ENCODE data around the gene INSRR. TPM values are rescaled to one million over a fixed set of nuclear protein-coding genes. Genes with fewer than 3 reads are reported as not detected.

INSRR gene
- total RNA-seq, 1 experiment from 2014 or later, result not detected

DNA sequence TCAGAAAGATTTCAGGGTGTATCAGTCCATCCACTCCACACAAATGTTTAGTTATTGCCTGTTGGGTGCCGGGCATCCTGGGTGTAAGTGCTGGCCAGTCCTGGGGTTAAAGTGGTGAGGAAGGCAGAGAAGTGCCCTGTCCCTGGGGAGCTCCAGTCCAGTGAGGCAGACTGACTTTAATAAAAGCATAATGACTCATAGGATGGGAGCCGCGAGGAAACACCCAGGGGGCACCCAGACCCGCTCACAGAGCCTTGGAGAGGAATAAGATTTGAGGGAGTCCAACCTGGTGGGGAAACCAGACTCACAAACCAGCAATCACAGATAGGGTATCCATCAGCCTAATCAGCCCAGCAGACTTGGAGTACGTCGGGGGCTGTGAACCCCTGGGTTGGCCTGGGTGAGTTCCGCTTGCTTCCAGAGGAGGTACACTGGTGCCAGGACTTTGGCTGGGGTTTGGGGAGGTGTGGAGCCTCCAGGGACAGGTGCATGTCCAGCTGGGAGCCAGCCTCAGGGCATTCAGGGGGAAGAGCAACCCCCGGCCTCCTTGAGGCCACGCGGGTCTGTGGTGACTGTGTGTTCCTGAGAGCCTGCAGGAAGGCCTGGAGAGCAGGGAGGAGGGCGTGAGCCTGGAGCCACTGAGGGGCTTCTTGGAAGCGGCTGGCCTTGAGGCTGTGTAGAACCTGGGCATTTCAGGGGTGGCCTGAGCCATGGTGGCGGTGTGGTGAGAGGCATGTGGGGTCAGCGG lies 38.3 kb upstream of the INSRR start:
- Mint-ChIP-seq H3K4me3 (ENCODE audit: unreplicated experiment) (peak overlapping the region; percentile 6), H3K9me3 (ENCODE audit: unreplicated experiment) (no peaks in the 10 kb centered on the region), H3K36me3 (ENCODE audit: insufficient read depth, unreplicated experiment) (no peaks in the 10 kb centered on the region), H3K27ac (ENCODE audit: low read depth, unreplicated experiment) (peak overlapping the region; percentile 65), H3K27me3 (ENCODE audit: insufficient read depth, unreplicated experiment) (no peaks in the 10 kb centered on the region), H3K4me1 (ENCODE audit: insufficient read depth, unreplicated experiment) (peaks cover 41% of the 10 kb centered on the region)
- intact Hi-C loops (cut with micrococcal nuclease), result no loop called here
- BruUV-seq (replicated peaks), result no TSS peak
- TF ChIP-seq, protein P1, sequence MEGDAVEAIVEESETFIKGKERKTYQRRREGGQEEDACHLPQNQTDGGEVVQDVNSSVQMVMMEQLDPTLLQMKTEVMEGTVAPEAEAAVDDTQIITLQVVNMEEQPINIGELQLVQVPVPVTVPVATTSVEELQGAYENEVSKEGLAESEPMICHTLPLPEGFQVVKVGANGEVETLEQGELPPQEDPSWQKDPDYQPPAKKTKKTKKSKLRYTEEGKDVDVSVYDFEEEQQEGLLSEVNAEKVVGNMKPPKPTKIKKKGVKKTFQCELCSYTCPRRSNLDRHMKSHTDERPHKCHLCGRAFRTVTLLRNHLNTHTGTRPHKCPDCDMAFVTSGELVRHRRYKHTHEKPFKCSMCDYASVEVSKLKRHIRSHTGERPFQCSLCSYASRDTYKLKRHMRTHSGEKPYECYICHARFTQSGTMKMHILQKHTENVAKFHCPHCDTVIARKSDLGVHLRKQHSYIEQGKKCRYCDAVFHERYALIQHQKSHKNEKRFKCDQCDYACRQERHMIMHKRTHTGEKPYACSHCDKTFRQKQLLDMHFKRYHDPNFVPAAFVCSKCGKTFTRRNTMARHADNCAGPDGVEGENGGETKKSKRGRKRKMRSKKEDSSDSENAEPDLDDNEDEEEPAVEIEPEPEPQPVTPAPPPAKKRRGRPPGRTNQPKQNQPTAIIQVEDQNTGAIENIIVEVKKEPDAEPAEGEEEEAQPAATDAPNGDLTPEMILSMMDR (IDR thresholded peaks at IDR 0.05; ENCODE audit: unreplicated experiment), result no peak
- CTCF ChIA-PET, result interaction anchor here (0.5 to 17.6 kb wide), 11 partner anchors 7 to 262 kb away, joined by 3 to 363 read pairs (median 4); partner anchors contain the start of genes LRRC71 and NTRK1
- POLR2A ChIA-PET, result interaction anchor here (0.6 to 1.2 kb wide), 7 partner anchors 26 to 280 kb away, joined by 3 to 5 read pairs (median 3); partner anchors contain the start of genes ISG20L2, METTL25B and MRPL24
- DNase-seq (ENCODE audit: unreplicated experiment), result peak; percentile 81

DNA sequence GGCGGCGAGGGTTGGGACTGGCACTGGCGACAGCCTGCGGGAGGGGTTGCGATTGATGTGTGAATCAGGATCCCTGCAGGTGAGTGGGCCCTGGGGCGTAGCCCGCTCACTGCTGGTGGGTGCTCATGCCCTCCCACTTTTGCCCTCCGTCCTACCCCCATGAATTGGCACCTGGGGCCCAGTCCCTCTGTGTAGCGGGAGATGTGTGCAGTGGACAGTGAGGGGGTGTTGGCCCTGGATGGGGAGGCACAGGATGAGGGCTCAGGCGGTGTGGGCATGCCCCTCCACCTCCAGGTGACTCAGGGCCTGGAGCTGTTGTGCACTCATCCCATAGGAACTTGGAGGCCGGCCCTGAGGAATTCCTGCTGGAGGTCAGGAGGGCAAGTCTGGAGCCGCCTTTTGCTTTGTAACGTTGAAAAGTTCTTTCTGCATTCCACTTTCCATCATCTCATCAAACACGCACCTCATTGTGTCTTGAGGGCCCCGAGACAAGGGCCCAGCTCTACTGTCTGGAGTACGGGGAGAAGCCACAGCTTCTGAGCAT lies 37.6 kb upstream of the INSRR start:
- intact Hi-C loops (cut with micrococcal nuclease), result loop anchor here (1.0 kb wide), 1 partner anchor 30 kb away; no protein-coding TSS in a partner anchor
- Mint-ChIP-seq H3K27ac (ENCODE audit: low read depth, unreplicated experiment) (peak overlapping the region; percentile 65), H3K4me3 (ENCODE audit: unreplicated experiment) (peak overlapping the region; percentile 6), H3K27me3 (ENCODE audit: insufficient read depth, unreplicated experiment) (no peaks in the 10 kb centered on the region), H3K36me3 (ENCODE audit: insufficient read depth, unreplicated experiment) (no peaks in the 10 kb centered on the region), H3K4me1 (ENCODE audit: insufficient read depth, unreplicated experiment) (peaks cover 41% of the 10 kb centered on the region), H3K9me3 (ENCODE audit: unreplicated experiment) (no peaks in the 10 kb centered on the region)
- TF ChIP-seq, protein P1 (IDR thresholded peaks at IDR 0.05; ENCODE audit: unreplicated experiment), result no peak
- BruUV-seq (replicated peaks), result no TSS peak
- ChIA-PET POLR2A (interaction anchor here (0.8 to 1.2 kb wide), 6 partner anchors 26 to 186 kb away, joined by 3 to 5 read pairs (median 3); partner anchors contain the start of genes ISG20L2, METTL25B and MRPL24), CTCF (interaction anchor here (1.0 to 17.6 kb wide), 7 partner anchors 10 to 207 kb away, joined by 3 to 363 read pairs (median 8); partner anchors contain the start of genes LRRC71 and NTRK1)
- peak; percentile 94 for DNase-seq (ENCODE audit: unreplicated experiment)

DNA sequence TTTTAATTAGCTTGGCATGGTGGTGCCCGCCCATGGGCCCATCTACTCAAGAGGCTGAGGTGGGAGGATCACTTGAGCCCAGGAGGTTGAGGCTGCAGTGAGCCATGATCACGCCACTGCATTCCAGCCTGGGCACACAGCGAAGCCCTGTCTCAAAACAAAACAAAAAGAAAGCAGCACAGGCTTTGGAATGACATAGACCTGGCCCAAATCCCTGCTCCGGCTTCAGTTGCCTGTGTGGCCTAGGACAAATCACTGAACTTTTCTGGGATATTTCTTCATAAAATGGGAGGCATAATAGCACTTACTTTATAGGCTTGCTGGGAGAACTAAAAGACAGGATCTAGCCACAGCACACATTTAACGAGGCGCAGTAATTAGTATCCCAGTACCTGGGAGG lies 37.0 kb upstream of the INSRR start:
- H3K4me1 Mint-ChIP-seq (ENCODE audit: insufficient read depth, unreplicated experiment), result peaks cover 41% of the 10 kb centered on the region
- no peaks in the 10 kb centered on the region for H3K9me3 Mint-ChIP-seq (ENCODE audit: unreplicated experiment)
- ChIA-PET POLR2A (no interaction called here), CTCF (interaction anchor here (0.6 to 17.6 kb wide), 8 partner anchors 14 to 214 kb away, joined by 3 to 363 read pairs (median 4); partner anchors contain the start of genes LRRC71 and NTRK1)
- no peak overlapping the region for H3K27ac Mint-ChIP-seq (ENCODE audit: low read depth, unreplicated experiment)
- H3K4me3 Mint-ChIP-seq (ENCODE audit: unreplicated experiment), result no peak overlapping the region
- no peaks in the 10 kb centered on the region for H3K27me3 Mint-ChIP-seq (ENCODE audit: insufficient read depth, unreplicated experiment)
- TF ChIP-seq, protein P1 (IDR thresholded peaks at IDR 0.05; ENCODE audit: unreplicated experiment), result no peak
- no TSS peak for BruUV-seq (replicated peaks)
- DNase-seq (ENCODE audit: unreplicated experiment), result no peak
- no peaks in the 10 kb centered on the region for H3K36me3 Mint-ChIP-seq (ENCODE audit: insufficient read depth, unreplicated experiment)
- intact Hi-C loops (cut with micrococcal nuclease), result loop anchor here (1.0 kb wide), 1 partner anchor 30 kb away; no protein-coding TSS in a partner anchor

DNA sequence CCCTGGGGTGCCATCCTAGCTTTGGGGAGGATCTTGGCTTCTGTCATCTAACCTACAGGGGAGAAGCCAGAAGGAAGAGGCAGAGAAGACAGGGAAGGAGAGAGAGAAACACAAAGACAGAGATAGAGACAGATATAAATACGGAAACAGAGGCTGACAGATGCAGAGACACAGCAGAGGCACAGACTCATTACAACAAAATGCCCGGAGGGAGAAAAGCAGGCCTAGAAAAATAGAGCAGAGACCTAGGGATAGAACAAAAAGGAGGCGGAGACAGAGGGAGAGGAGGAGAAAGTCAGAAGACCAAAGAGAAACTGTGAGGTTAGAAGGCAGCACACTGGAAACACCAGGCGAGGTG lies 36.5 kb upstream of the INSRR start:
- CTCF ChIA-PET, result interaction anchor here (0.7 to 17.6 kb wide), 10 partner anchors 15 to 260 kb away, joined by 3 to 363 read pairs (median 6); partner anchors contain the start of genes INSRR, LRRC71 and NTRK1
- Mint-ChIP-seq H3K27me3 (ENCODE audit: insufficient read depth, unreplicated experiment) (no peaks in the 10 kb centered on the region), H3K36me3 (ENCODE audit: insufficient read depth, unreplicated experiment) (no peaks in the 10 kb centered on the region), H3K4me3 (ENCODE audit: unreplicated experiment) (no peak overlapping the region), H3K4me1 (ENCODE audit: insufficient read depth, unreplicated experiment) (peaks cover 41% of the 10 kb centered on the region), H3K27ac (ENCODE audit: low read depth, unreplicated experiment) (no peak overlapping the region), H3K9me3 (ENCODE audit: unreplicated experiment) (no peaks in the 10 kb centered on the region)
- TF ChIP-seq, protein P1 (IDR thresholded peaks at IDR 0.05; ENCODE audit: unreplicated experiment), result no peak
- DNase-seq (ENCODE audit: unreplicated experiment), result no peak
- intact Hi-C loops (cut with micrococcal nuclease), result no loop called here
- POLR2A ChIA-PET, result interaction anchor here (0.6 to 1.1 kb wide), 3 partner anchors 33 to 128 kb away, joined by 3 to 5 read pairs (median 4); partner anchors contain the start of gene PRCC
- BruUV-seq (replicated peaks), result no TSS peak
